OCI-LY1 (cell line): Measurements from ENCODE around the gene GPX8.

Source experiments
- EZH2 ChIP-seq: fragments of 200-600 bp; sonication (generic), shearing (Covaris generic); IDR thresholded peaks from 2 replicates; pipeline ENCODE4 v1.8.0; 2017; ENCODE audit warnings: borderline replicate concordance, mixed run types, mild to moderate bottlenecking, antibody characterized with exemption, low read length, moderate library complexity, mixed read lengths
- TF ChIP-seq, protein P1 (sequence below): fragments of 200-600 bp; sonication (generic), shearing (Covaris generic); IDR thresholded peaks from 2 replicates; pipeline ENCODE4 v1.5.1; 2017; ENCODE audit warnings: mild to moderate bottlenecking, antibody characterized with exemption, low read length, moderate library complexity, mixed read lengths

- TF ChIP-seq, protein P1, sequence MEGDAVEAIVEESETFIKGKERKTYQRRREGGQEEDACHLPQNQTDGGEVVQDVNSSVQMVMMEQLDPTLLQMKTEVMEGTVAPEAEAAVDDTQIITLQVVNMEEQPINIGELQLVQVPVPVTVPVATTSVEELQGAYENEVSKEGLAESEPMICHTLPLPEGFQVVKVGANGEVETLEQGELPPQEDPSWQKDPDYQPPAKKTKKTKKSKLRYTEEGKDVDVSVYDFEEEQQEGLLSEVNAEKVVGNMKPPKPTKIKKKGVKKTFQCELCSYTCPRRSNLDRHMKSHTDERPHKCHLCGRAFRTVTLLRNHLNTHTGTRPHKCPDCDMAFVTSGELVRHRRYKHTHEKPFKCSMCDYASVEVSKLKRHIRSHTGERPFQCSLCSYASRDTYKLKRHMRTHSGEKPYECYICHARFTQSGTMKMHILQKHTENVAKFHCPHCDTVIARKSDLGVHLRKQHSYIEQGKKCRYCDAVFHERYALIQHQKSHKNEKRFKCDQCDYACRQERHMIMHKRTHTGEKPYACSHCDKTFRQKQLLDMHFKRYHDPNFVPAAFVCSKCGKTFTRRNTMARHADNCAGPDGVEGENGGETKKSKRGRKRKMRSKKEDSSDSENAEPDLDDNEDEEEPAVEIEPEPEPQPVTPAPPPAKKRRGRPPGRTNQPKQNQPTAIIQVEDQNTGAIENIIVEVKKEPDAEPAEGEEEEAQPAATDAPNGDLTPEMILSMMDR = no peak
- no peak for TF ChIP-seq EZH2
Observed at GRCh38 chr5:55176176-55176818, 16.3 kb downstream of the GPX8 start.
